ENCODE measurements around the gene RASL10B. TPM values are rescaled to one million over a fixed set of nuclear protein-coding genes. Genes with fewer than 3 reads are reported as not detected.

RASL10B gene
- total and polyA plus RNA-seq, 2 experiments from 2014 or later, result 0.11 to 0.54 TPM

- H3F3A ChIP-seq (ENCODE audit: insufficient read depth), result peaks cover 20% of the 10 kb centered on the region
- no peaks in the 10 kb centered on the region; the same call in 1 of the 2 replicates for H3K79me2 ChIP-seq (ENCODE audit: insufficient read depth)
- H3K9me3 ChIP-seq (ENCODE audit: low read depth), result no peaks in the 10 kb centered on the region
- no peaks in the 10 kb centered on the region for H3K9me2 ChIP-seq (ENCODE audit: insufficient read depth)
- H3K4me2 ChIP-seq (ENCODE audit: unreplicated experiment), result peak overlapping the region; percentile 68
- H3K27ac ChIP-seq, result peak overlapping the region; percentile 82
- WGBS, 2 experiments (ENCODE audit: low coverage in 1 of 2, low lambda C conversion rate in 2 of 2, missing lambda C conversion rate in 2 of 2), result 14 to 19% methylated on average over 7 of the region's 7 CpGs
- H3K9ac ChIP-seq, result peak overlapping the region; percentile 49
- DNase-seq, result peak; percentile 97
- peaks cover 16% of the 10 kb centered on the region for H3K4me1 ChIP-seq (ENCODE audit: insufficient read depth)
- in situ Hi-C loops (cut with MboI), result no loop called here
- TF ChIP-seq EZH2phosphoT487 (IDR thresholded peaks at IDR 0.05; ENCODE audit: insufficient read depth, low read depth) (0 out of 2 replicates have a peak, but pooled peaks have one; percentile 66), EZH2 (IDR thresholded peaks at IDR 0.05; ENCODE audit: insufficient read depth, poor library complexity, severe bottlenecking) (no peak)
- no peaks in the 10 kb centered on the region for H4K20me1 ChIP-seq (ENCODE audit: insufficient read depth)
- H3K27me3 ChIP-seq (replicated peaks; ENCODE audit: insufficient read depth), result no peaks in the 10 kb centered on the region
- no peak overlapping the region for H2AFZ ChIP-seq
- H3K36me3 ChIP-seq (ENCODE audit: low read depth), result peaks cover 35% of the 10 kb centered on the region
- peak overlapping the region; percentile 18; the same call in 1 of the 2 replicates for H3K4me3 ChIP-seq
These were observed 18.2 kb upstream of the RASL10B start for GRCh38 chr17:35713069-35713728.

GRCh38 chr17:35714988-35715387 is 16.5 kb upstream of the RASL10B start:
- H4K20me1 ChIP-seq (ENCODE audit: insufficient read depth), result no peaks in the 10 kb centered on the region
- DNase-seq, result no peak
- peaks cover 20% of the 10 kb centered on the region for H3F3A ChIP-seq (ENCODE audit: insufficient read depth)
- H2AFZ ChIP-seq, result no peak overlapping the region
- no peaks in the 10 kb centered on the region for H3K9me2 ChIP-seq (ENCODE audit: insufficient read depth)
- H3K79me2 ChIP-seq (ENCODE audit: insufficient read depth), result no peaks in the 10 kb centered on the region; the same call in 1 of the 2 replicates
- H3K4me3 ChIP-seq, result no peak overlapping the region
- H3K27ac ChIP-seq, result no peak overlapping the region
- TF ChIP-seq EZH2phosphoT487 (IDR thresholded peaks at IDR 0.05; ENCODE audit: insufficient read depth, low read depth) (no peak), EZH2 (IDR thresholded peaks at IDR 0.05; ENCODE audit: insufficient read depth, poor library complexity, severe bottlenecking) (no peak)
- H3K27me3 ChIP-seq (replicated peaks; ENCODE audit: insufficient read depth), result no peaks in the 10 kb centered on the region
- no peak overlapping the region for H3K9ac ChIP-seq
- no peaks in the 10 kb centered on the region for H3K9me3 ChIP-seq (ENCODE audit: low read depth)
- 90 to 95% methylated on average over 2 of the region's 2 CpGs for WGBS, 2 experiments (ENCODE audit: low coverage in 1 of 2, low lambda C conversion rate in 2 of 2, missing lambda C conversion rate in 2 of 2)
- no peak overlapping the region for H3K4me2 ChIP-seq (ENCODE audit: unreplicated experiment)
- peaks cover 26% of the 10 kb centered on the region for H3K36me3 ChIP-seq (ENCODE audit: low read depth)
- in situ Hi-C loops (cut with MboI), result no loop called here
- H3K4me1 ChIP-seq (ENCODE audit: insufficient read depth), result peaks cover 16% of the 10 kb centered on the region

- no peak overlapping the region for H3K4me3 ChIP-seq
- H3K27ac ChIP-seq, result no peak overlapping the region
- peaks cover 22% of the 10 kb centered on the region for H3K36me3 ChIP-seq (ENCODE audit: low read depth)
- peaks cover 16% of the 10 kb centered on the region for H3K4me1 ChIP-seq (ENCODE audit: insufficient read depth)
- no peaks in the 10 kb centered on the region for H3K9me2 ChIP-seq (ENCODE audit: insufficient read depth)
- DNase-seq, result no peak
- H4K20me1 ChIP-seq (ENCODE audit: insufficient read depth), result no peaks in the 10 kb centered on the region
- H2AFZ ChIP-seq, result no peak overlapping the region
- H3K9me3 ChIP-seq (ENCODE audit: low read depth), result no peaks in the 10 kb centered on the region
- no peaks in the 10 kb centered on the region; the same call in 1 of the 2 replicates for H3K79me2 ChIP-seq (ENCODE audit: insufficient read depth)
- H3K27me3 ChIP-seq (replicated peaks; ENCODE audit: insufficient read depth), result no peaks in the 10 kb centered on the region
- no peak overlapping the region for H3K9ac ChIP-seq
- in situ Hi-C loops (cut with MboI), result no loop called here
- TF ChIP-seq EZH2phosphoT487 (IDR thresholded peaks at IDR 0.05; ENCODE audit: insufficient read depth, low read depth), result no peak
- H3K4me2 ChIP-seq (ENCODE audit: unreplicated experiment), result no peak overlapping the region
- H3F3A ChIP-seq (ENCODE audit: insufficient read depth), result peaks cover 20% of the 10 kb centered on the region
These were observed 16.0 kb upstream of the RASL10B start for GRCh38 chr17:35715416-35715815.

- TF ChIP-seq EZH2phosphoT487 (IDR thresholded peaks at IDR 0.05; ENCODE audit: insufficient read depth, low read depth) (no peak), EZH2 (IDR thresholded peaks at IDR 0.05; ENCODE audit: insufficient read depth, poor library complexity, severe bottlenecking) (no peak)
- WGBS, 2 experiments (ENCODE audit: low coverage in 1 of 2, low lambda C conversion rate in 2 of 2, missing lambda C conversion rate in 2 of 2), result 83 to 88% methylated on average over 3 of the region's 3 CpGs
- in situ Hi-C loops (cut with MboI), result no loop called here
- Histone ChIP-seq H3K4me1 (ENCODE audit: insufficient read depth) (peaks cover 16% of the 10 kb centered on the region), H4K20me1 (ENCODE audit: insufficient read depth) (no peaks in the 10 kb centered on the region), H3K36me3 (ENCODE audit: low read depth) (peaks cover 19% of the 10 kb centered on the region), H3K9me2 (ENCODE audit: insufficient read depth) (no peaks in the 10 kb centered on the region), H3K4me2 (ENCODE audit: unreplicated experiment) (no peak overlapping the region), H3K27ac (no peak overlapping the region), H3K9ac (no peak overlapping the region), H3K4me3 (no peak overlapping the region), H3K79me2 (ENCODE audit: insufficient read depth) (no peaks in the 10 kb centered on the region; the same call in 1 of the 2 replicates), H2AFZ (no peak overlapping the region), H3K9me3 (ENCODE audit: low read depth) (no peaks in the 10 kb centered on the region), H3K27me3 (replicated peaks; ENCODE audit: insufficient read depth) (no peaks in the 10 kb centered on the region), H3F3A (ENCODE audit: insufficient read depth) (peaks cover 20% of the 10 kb centered on the region)
- DNase-seq, result no peak
These were observed 15.3 kb upstream of the RASL10B start for GRCh38 chr17:35716173-35716572.
